HG03025 (cell line): Measurements from ENCODE around the gene SMIM14.
"Not testable (repeated sequence)": the region's sequence is repeated elsewhere in the genome, so short reads cannot be mapped to it uniquely, and the experiment has no call there.

Source experiments
- ATAC-seq: cut with Tn5 transposase; IDR thresholded peaks from one replicate; pipeline ENCODE4 v1.9.1; 2021; ENCODE audit warnings: mild to moderate bottlenecking, moderate library complexity; ENCODE audit not compliant: unreplicated experiment, low FRiP score

Gene SMIM14

GRCh38 chr4:39514266-39514665, 124.4 kb downstream of the SMIM14 start:
- ATAC-seq = not testable (repeated sequence)

- ATAC-seq = no peak
These were observed 128.2 kb downstream of the SMIM14 start for GRCh38 chr4:39510348-39510929.

GRCh38 chr4:39505581-39505980, 133.1 kb downstream of the SMIM14 start:
- no peak for ATAC-seq

- ATAC-seq = no peak
These were observed 134.1 kb downstream of the SMIM14 start for GRCh38 chr4:39504538-39504937.

- ATAC-seq = not testable (repeated sequence)
These were observed 136.0 kb downstream of the SMIM14 start for GRCh38 chr4:39502664-39503035.

- ATAC-seq = no peak
These were observed 136.5 kb downstream of the SMIM14 start for GRCh38 chr4:39502019-39502663.

- ATAC-seq = no peak
These were observed 140.0 kb downstream of the SMIM14 start for GRCh38 chr4:39498727-39499020.

- ATAC-seq = no peak
These were observed 140.5 kb downstream of the SMIM14 start for GRCh38 chr4:39497909-39498726.
